Activated T-helper 9 cell treated with anti-CD3 and anti-CD28 coated beads, Interleukin-2, amount 50 U/mL, for 16 hours (primary cell): ENCODE results near the gene DDX10.

Experiments used
- DNase-seq: peaks from one replicate; pipeline ENCODE4 v3.0.0-alpha.2; 2020; ENCODE audit warnings: low read depth

The DDX10 gene

DNA sequence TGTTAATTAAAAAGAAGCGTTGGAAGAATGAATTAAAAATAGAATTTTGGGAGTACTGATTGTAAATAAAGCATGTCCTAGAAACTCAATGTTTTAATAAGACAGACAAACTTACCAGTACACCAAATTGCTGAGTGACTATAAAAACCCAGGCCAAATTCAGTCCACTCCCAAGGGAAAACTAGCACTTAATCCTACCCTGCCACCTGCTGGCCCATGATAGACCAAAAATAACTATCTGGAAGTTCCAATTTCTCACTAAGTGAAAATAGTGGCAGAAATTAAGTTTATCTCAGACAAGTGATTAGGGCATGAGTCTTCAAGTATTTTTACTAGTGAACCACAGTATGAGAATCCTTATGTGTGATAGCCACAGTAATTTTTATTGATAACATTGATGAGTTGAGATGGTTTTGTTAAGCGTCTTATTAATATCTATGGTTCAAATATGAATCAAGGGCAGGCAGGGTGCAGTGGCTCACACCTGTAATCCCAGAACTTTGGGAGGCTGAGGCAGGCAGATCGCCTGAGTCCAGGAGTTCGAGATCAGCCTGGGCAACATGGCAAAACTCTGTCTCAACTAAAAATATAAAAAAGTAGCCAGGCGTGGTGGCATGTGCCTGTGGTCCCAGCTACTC lies 9.8 kb upstream of the DDX10 start:
- DNase-seq: no peak

GRCh38 chr11:108662700-108663099 lies 2.2 kb upstream of the DDX10 start:
- no peak for DNase-seq

DNA sequence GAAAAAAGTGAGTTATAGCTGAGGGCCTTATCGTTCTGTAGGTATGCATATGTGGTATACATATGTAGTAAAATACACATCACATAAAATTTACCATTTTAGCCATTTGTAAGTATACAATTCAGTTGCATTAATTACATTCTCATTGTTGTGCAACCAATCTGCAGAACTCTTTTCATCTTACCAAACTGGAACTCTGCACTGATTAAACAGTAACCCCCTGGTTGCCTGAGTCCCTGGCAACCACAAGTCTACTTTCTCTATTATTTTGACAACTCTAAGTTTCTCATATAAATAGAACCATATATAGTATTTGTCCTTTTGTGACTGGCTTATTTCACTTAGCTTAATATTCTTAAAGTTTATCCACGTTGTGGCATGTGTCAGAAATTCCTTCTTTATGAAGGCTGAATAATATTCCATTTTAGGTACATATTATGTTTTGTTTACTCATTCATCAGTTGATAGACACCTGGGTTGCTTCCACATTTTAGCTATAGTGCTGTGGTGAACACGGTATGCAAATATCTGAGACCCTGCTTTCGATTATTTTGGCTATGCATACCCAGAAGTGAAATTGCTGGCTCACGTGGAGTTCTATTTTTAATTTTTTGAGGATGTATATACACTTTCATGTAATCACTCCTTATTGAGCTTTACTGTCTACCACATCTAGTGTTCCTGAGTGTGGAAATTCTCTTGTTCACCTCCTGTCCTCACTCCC lies 1.6 kb upstream of the DDX10 start:
- DNase-seq: no peak

GRCh38 chr11:108666373-108666772 lies 1.5 kb downstream of the DDX10 start:
- no peak for DNase-seq

GRCh38 chr11:108669286-108669685 lies 4.4 kb downstream of the DDX10 start:
- no peak for DNase-seq

DNA sequence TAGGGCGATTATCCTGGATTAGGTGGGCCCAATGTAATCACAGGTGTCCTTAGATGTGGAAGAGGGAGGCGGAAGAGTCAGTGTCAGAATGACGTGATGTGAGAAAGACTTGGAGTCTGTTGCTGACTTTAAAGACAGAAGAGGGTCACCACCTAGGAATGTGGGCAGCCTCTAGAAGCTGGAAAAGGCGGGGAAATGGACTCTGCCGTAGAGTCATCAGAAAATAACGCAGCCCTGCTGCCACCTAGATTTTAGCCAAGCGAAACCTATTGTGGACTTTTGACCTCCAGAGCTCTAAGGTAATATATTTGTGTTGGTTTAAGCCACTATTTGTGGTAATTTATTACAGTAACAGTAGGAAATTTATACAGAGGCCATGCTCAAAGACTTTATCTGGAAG lies 4.8 kb downstream of the DDX10 start:
- no peak for DNase-seq

DNA sequence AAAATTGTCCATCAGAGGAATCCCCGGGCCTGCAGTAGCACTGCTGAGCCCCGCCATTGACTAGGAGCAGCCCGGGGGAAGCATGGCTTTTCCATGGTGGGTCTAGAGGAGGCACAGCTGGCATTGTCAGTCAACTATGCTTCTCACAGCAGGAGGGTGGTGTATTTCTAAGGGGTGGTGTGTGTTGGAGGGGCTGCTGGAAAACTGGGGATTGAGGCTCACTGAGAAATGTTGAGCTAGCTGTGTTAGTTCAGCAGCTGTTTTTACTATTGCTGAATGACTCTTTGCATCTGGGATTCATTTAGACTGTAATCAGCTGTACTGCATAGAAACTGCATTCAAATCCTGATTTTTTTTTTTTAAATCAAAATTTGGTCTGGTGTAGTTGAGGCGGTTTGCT lies 5.6 kb downstream of the DDX10 start:
- no peak for DNase-seq

- DNase-seq: no peak
Observed at GRCh38 chr11:108672113-108672512, 7.2 kb downstream of the DDX10 start.

GRCh38 chr11:108672786-108673185 lies 7.9 kb downstream of the DDX10 start:
- DNase-seq: no peak

GRCh38 chr11:108679045-108679444 lies 14.2 kb downstream of the DDX10 start:
- no peak for DNase-seq

DNA sequence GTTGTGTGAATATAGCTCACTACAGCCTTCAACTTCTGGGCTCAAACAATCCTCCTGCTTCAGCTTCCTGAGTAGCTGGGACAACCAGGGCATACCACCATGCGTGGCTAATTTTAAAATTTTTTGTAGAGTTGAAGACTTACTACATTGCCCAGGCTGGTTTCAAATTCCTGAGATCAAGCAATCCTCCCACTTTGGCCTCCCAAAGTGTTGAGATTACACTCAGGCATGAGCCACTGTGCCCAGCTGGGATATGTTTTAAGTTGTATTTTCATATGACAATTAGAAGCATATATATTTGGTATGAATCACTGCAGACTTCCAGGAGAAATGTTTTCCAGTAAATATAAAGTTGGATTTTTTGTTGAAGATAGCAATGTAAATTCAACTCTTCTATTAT lies 15.4 kb downstream of the DDX10 start:
- no peak for DNase-seq

- DNase-seq: no peak
Observed at GRCh38 chr11:108685419-108686130, 20.7 kb downstream of the DDX10 start.

- no peak for DNase-seq
Observed at GRCh38 chr11:108693852-108694251, 29.0 kb downstream of the DDX10 start.

GRCh38 chr11:108694846-108695245 lies 30.0 kb downstream of the DDX10 start:
- DNase-seq: no peak

DNA sequence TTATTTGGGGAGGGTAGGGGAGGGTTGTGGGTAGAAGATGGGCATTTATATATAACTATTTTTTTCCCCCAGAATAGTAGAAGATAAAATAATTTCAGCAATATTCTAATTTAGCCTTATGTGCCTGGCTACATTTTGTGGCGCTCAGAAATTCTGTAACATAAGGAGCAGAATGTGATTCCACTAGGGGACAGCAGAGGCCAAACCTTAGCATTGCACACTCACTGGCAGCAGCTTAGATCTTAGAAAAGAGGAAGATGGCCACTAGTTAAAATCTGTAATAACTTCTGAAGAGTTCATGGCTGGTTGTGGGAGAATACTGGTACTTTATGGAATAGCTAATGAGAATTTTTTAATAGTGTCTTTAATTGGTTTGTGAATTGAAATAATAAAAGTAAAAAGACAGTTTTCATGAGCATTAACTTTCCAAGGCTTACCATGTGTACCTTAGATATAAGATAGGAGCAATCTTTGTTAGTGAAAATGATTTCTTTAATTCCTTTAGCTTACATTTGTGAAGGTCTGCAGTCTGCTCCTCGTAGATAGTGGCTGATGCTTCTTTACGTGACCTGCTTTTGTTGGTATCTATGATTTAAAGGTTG lies 33.1 kb downstream of the DDX10 start:
- no peak for DNase-seq

DNA sequence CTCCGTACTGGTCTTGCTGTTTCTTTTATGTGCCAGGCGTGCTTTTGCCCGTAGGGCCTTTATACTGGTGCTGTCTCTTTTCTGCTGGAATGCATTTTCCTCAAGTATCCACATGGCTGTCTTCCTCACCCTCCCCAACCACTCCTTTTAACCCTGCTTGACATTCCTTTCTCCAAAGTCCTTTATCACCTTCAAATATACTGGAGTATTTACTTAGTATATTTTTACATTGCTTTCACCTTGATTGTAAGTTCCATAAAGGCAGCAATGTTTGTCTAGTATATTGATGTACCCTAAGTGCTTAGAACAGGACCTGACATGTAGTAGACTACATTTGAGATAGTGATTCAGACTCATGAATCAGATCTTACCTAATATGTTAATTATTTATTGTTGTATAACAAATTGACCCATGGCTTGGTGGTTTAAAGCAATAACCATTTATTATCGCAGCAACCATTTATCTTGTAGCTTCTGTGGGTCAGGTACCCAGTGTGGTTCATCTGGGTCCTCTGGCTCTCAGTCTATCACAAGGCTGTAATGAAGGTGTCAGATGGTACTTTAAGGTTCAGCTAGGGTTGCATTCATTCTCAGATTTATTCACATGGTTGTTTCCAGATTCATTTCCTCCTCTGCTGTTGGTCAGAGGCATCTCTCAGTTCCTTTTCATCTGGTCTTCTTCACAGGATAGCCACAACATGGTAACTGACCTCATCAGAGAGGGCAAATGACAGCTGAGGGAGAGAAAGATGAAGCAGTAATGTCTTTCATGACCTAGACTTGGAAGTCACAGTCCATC lies 34.2 kb downstream of the DDX10 start:
- DNase-seq: no peak

GRCh38 chr11:108703916-108704315 lies 39.0 kb downstream of the DDX10 start:
- no peak for DNase-seq

- DNase-seq: no peak
Observed at GRCh38 chr11:108705061-108705460, 40.2 kb downstream of the DDX10 start.

GRCh38 chr11:108708173-108708572 lies 43.3 kb downstream of the DDX10 start:
- DNase-seq: no peak

- no peak for DNase-seq
Observed at GRCh38 chr11:108709741-108710140, 44.9 kb downstream of the DDX10 start.

DNA sequence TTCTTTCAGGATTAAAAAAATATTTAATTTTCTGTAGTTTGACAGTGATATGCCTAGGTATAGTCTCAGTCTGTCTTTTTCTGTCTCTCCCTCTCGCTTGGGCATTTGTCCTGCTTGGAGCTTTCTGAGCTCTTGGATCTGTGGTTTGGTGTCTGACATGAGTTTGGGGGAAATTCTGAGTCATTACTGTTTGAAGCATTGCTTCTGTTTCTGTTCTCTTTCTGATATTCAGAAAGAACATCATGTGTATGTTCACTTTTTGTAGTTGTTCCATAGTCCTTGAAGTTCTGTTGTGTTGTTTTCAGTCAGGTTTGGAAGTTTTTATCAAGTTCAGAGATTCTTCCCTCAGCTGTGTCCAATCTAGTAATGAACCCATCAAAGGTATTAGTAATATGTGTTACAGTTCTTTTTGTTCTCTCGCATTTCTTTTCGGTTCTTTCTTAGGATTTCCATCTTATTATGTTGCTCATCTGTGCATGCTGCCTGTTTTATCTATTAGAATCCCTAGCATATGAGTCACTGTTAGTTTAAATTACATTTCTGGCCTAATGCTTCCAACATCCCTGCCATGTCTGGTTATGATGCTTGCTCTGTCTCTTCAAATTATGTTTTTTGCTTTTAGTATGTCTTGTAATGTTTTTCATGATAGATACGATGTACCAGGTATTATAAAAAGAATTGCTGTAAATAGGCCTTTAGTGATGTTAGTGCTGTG lies 48.4 kb downstream of the DDX10 start:
- no peak for DNase-seq
